HFF-Myc (cell line): ENCODE measurements around the gene GREB1.

Experiments used
- DNase-seq: peaks from one replicate; pipeline ENCODE4 v3.0.0-alpha.2; 2011; ENCODE audit warnings: low read depth; ENCODE audit errors: extremely low read depth
- H3K4me3 ChIP-seq: replicated peaks from 2 replicates; pipeline ENCODE4 v1.5.1; 2011; ENCODE audit warnings: low read depth, mild to moderate bottlenecking, control low read depth, low read length
- CTCF ChIP-seq: IDR thresholded peaks from 2 replicates; pipeline ENCODE4 v1.5.1; 2012; ENCODE audit warnings: mild to moderate bottlenecking, low read depth, low read length, control low read depth; ENCODE audit errors: missing control alignments

Gene GREB1

GRCh38 chr2:11525762-11526161 is 8.1 kb upstream of the GREB1 start:
- DNase-seq = no peak
- no peak overlapping the region for H3K4me3 ChIP-seq
- no peak for TF ChIP-seq CTCF

GRCh38 chr2:11527001-11527400 is 6.8 kb upstream of the GREB1 start:
- DNase-seq = no peak
- no peak for TF ChIP-seq CTCF
- no peak overlapping the region for H3K4me3 ChIP-seq

GRCh38 chr2:11528228-11528627 is 5.6 kb upstream of the GREB1 start:
- no peak overlapping the region for H3K4me3 ChIP-seq
- DNase-seq = no peak
- no peak for TF ChIP-seq CTCF

GRCh38 chr2:11530864-11531465 is 2.9 kb upstream of the GREB1 start:
- no peak for TF ChIP-seq CTCF
- no peak overlapping the region for H3K4me3 ChIP-seq
- no peak for DNase-seq

- TF ChIP-seq CTCF = no peak
- H3K4me3 ChIP-seq = no peak overlapping the region
Observed at GRCh38 chr2:11532416-11533055, 1.3 kb upstream of the GREB1 start.

GRCh38 chr2:11534071-11534745 is 363 bp downstream of the GREB1 start:
- no peak overlapping the region for H3K4me3 ChIP-seq
- DNase-seq = no peak
- TF ChIP-seq CTCF = no peak

More at GRCh38 chr2:11532416-11533055, 1.3 kb upstream of the GREB1 start:
- DNase-seq = no peak
